Heart left ventricle (tissue), 13 donors: ENCODE data around the gene TMEM259.

Experiments
- POLR2A ChIP-seq, 2 donors: fragments of 450-650 bp; IDR thresholded peaks; one replicate each; pipeline ENCODE4 v1.6.1; 2017; ENCODE audit warnings: antibody characterized with exemption in 2 of 2, mild to moderate bottlenecking in 2 of 2, moderate library complexity in 2 of 2
- TF ChIP-seq, protein P1 (sequence below), 12 donors: fragments of 200-600 bp; sonication (generic) in 4 of 12; IDR thresholded peaks; one replicate each; pipeline versions ENCODE4 v1.5.0 to v1.8.0; 2018 to 2022; ENCODE audit warnings: antibody characterized with exemption in 12 of 12, mild to moderate bottlenecking in 5 of 12
- donor health status: ischemic (EF 13 %, LVEDD 7.1; RV severe dilation, severe dysfunction).
- donor health status: DM: no; HTN: yes; CAD: no.
- donor health status: DM: no; HTN: no; CAD: no.
- donor health status: ischemic (EF 25% LVEDD 6.9; RV normal size, moderate dysfunction).
- donor health status: ischemic (EF 25% LVEDD 5.7; RV mildly dilated, moderate dysfunction).
- donor health status: ischemic (EF 35%, LVEDD 5.7; RV mildly dilated, moderate dysfunction).
- donor health status: nonischemic (EF 11% LVEDD 7.7; RV severe dilation, severe dysfunction).
- donor health status: DM: yes; HTN: yes; CAD: no.
- donor health status: PGD.
- donor health status: ischemic (EF 29% LVEDD 5.4; RV normal size, mild dysfunction).
- donor health status: nonischemic (EF 23%, LVEDD 6.1; RV moderate dilation, normal function).

DNA sequence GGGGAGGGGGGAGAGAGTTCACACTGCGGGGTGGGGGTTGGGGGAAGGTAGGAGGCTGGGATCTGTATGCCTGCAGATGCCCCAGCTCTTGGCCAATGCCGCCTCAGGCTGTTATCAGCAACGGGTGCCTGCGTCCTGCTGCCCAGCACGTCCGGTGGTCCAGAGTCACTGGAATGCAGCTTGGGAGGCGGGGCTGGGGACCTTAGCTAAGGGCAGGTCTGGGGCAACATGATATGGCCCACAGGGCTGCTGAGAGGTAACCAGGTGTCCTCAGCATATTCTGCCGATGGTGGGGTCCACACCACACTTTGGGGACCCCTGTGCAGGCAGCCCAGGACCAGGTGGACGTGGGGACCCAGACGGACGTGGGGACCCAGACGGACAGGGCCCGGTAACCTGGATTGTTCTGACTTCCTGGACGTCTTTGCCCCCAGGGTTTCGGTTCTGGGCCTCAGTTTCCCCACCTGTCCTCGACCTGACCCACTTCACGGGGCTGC, 45.4 kb upstream of the TMEM259 start:
- TF ChIP-seq, protein P1, sequence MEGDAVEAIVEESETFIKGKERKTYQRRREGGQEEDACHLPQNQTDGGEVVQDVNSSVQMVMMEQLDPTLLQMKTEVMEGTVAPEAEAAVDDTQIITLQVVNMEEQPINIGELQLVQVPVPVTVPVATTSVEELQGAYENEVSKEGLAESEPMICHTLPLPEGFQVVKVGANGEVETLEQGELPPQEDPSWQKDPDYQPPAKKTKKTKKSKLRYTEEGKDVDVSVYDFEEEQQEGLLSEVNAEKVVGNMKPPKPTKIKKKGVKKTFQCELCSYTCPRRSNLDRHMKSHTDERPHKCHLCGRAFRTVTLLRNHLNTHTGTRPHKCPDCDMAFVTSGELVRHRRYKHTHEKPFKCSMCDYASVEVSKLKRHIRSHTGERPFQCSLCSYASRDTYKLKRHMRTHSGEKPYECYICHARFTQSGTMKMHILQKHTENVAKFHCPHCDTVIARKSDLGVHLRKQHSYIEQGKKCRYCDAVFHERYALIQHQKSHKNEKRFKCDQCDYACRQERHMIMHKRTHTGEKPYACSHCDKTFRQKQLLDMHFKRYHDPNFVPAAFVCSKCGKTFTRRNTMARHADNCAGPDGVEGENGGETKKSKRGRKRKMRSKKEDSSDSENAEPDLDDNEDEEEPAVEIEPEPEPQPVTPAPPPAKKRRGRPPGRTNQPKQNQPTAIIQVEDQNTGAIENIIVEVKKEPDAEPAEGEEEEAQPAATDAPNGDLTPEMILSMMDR (IDR thresholded peaks at IDR 0.05): no peak
- no peak for TF ChIP-seq POLR2A (IDR thresholded peaks at IDR 0.05)
